Naive thymus-derived CD4-positive, alpha-beta T cell (primary cell): ENCODE measurements around the gene RHPN2. TPM values are rescaled to one million over a fixed set of nuclear protein-coding genes. Genes with fewer than 3 reads are reported as not detected.
A peak's percentile ranks its signal among the peaks of the same experiment; 100 is the strongest.
"Not testable (repeated sequence)": the region's sequence is repeated elsewhere in the genome, so short reads cannot be mapped to it uniquely, and the experiment has no call there.

ENCODE experiments used
- ATAC-seq: fragments of 150-1000 bp; cut with Tn5 transposase; 2 replicates; pipeline ENCODE4 v1.10.0; 2021; ENCODE audit warnings: mild to moderate bottlenecking, moderate library complexity
- CTCF ChIA-PET: fragments of 350-600 bp; sonication (Branson Sonifier 250); formaldehyde crosslinking; loops from one replicate; lab custom pipeline; 2021; ENCODE audit warnings: antibody characterized with exemption; lab: Charles Lee
- POLR2A ChIA-PET: fragments of 350-600 bp; sonication (Branson Sonifier 250); formaldehyde crosslinking; loops from one replicate; lab custom pipeline; 2021; ENCODE audit warnings: antibody characterized with exemption, inconsistent platforms; lab: Charles Lee
- DNase-seq, 9 donors: peaks; one replicate each; pipeline versions ENCODE4 v3.0.0 to v3.0.0-alpha.2; 2020 to 2022; ENCODE audit warnings: mixed read lengths in 1 of 9
- H3K27ac ChIP-seq: one replicate; pipeline ENCODE4 v1.7.0; 2013; ENCODE audit warnings: mild to moderate bottlenecking, low read depth, low read length, moderate library complexity
- H3K27me3 ChIP-seq, 2 donors: one replicate each; pipeline ENCODE4 v1.7.0; 2013; ENCODE audit warnings: low read length in 2 of 2, mild to moderate bottlenecking in 2 of 2, moderate library complexity in 2 of 2; ENCODE audit not compliant: control insufficient read depth in 2 of 2, insufficient read depth in 2 of 2
- H3K36me3 ChIP-seq, 3 experiments: 1 replicate in 2 of 3; 2 replicates in 1 of 3; pipeline ENCODE4 v1.7.0; 2013; ENCODE audit warnings: low read length in 3 of 3, mild to moderate bottlenecking in 3 of 3, moderate library complexity in 1 of 3; ENCODE audit not compliant: insufficient read depth in 3 of 3, control insufficient read depth in 2 of 3
- H3K4me1 ChIP-seq, 2 donors: one replicate each; pipeline ENCODE4 v1.7.0; 2013; ENCODE audit warnings: low read length in 2 of 2, mild to moderate bottlenecking in 2 of 2, moderate library complexity in 1 of 2; ENCODE audit not compliant: control insufficient read depth in 2 of 2, insufficient read depth in 2 of 2
- H3K4me3 ChIP-seq: 2 replicates; pipeline ENCODE4 v1.7.0; 2013; ENCODE audit warnings: mild to moderate bottlenecking, low read length
- H3K9me3 ChIP-seq, 3 experiments: 1 replicate in 2 of 3; 2 replicates in 1 of 3; pipeline ENCODE4 v1.7.0; 2013; ENCODE audit warnings: low read length in 3 of 3; ENCODE audit not compliant: control insufficient read depth in 2 of 3
- H3K27ac Mint-ChIP-seq, 9 donors: one replicate each; pipeline ENCODE4 v1.8.0; 2020 to 2022; ENCODE audit warnings: mixed read lengths in 9 of 9, mild to moderate bottlenecking in 8 of 9, moderate library complexity in 5 of 9, inconsistent platforms in 2 of 9
- H3K27me3 Mint-ChIP-seq, 5 donors: one replicate each; pipeline ENCODE4 v1.8.0; 2021 to 2022; ENCODE audit warnings: mixed read lengths in 5 of 5, mild to moderate bottlenecking in 1 of 5
- H3K36me3 Mint-ChIP-seq, 5 donors: one replicate each; pipeline ENCODE4 v1.8.0; 2020 to 2022; ENCODE audit warnings: mixed read lengths in 5 of 5, mild to moderate bottlenecking in 3 of 5, inconsistent platforms in 1 of 5
- H3K4me1 Mint-ChIP-seq, 7 donors: one replicate each; pipeline ENCODE4 v1.8.0; 2020 to 2022; ENCODE audit warnings: mixed read lengths in 7 of 7, mild to moderate bottlenecking in 3 of 7, inconsistent platforms in 1 of 7
- H3K4me3 Mint-ChIP-seq, 10 donors: one replicate each; pipeline ENCODE4 v1.8.0; 2020 to 2022; ENCODE audit warnings: mild to moderate bottlenecking in 10 of 10, mixed read lengths in 10 of 10, moderate library complexity in 6 of 10, inconsistent platforms in 2 of 10
- H3K9me3 Mint-ChIP-seq, 11 donors: one replicate each; pipeline ENCODE4 v1.8.0; 2020 to 2022; ENCODE audit warnings: mixed read lengths in 11 of 11, mild to moderate bottlenecking in 4 of 11, inconsistent platforms in 1 of 11, moderate library complexity in 1 of 11
- intact Hi-C, 2 donors: fragments of 100-400 bp; cut with micrococcal nuclease; formaldehyde crosslinking; loops; one replicate each; pipeline ENCODE4 v1.15.1; 2023
- polyA plus RNA-seq, 2 donors: library from polyadenylated mRNA; unstranded; fragments of 300-500 nt; fragmentation: Illumina TruSeq; gene quantifications; one replicate each; pipeline ENCODE4 v1.2.3, GENCODE V29; 2021
- total RNA-seq, 6 experiments: library from RNA in 5 of 6; stranded (reverse) in 5 of 6; gene quantifications; 1 replicate in 5 of 6; 2 replicates in 1 of 6; pipeline ENCODE4 v1.2.3 and lab custom pipeline; 2021 to 2026

Gene RHPN2
- total and polyA plus RNA-seq, 7 experiments from 2014 or later, result 0.16 to 2.6 (median 0.34) TPM; not detected in 2

DNA sequence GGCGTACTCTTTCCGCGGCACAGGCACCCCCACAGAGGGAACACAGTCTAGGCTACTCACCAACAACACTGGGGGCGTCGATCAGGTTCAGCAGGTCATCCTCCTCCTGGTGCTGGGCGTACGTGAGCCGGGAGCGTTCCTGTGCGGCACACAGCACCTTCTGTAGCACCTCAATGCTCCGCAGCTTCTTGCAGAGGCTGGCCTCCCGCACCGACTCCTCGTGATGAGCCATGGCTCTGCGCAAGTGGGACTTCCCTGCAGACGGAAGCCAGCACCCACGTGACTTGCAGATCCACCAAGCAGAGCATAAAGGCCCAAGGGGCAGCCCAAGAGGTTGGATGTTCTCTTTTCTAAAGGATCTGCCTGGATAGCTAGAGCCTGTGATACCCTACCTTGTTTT is 68.7 kb downstream of the RHPN2 start:
- H3K27me3 Mint-ChIP-seq, H3K27ac Mint-ChIP-seq: not testable (repeated sequence)

DNA sequence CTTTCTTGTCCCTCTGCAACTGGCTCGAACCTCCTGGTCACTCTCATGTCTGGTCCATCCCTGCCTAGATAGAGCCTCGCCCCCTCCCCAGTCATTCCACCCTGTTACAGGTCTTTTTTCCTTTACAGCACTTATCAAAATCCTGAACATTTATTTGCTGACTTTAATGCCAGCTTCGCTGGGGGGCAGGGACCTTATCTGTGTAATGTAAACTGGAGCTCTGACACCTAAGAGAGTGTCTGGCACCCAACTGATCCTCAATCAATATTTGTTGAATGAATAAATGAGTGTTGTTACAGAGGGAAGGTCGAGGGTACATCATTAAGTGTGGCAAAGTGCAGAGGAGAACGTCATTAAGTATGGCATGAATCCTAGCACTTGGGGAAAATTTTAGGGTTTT is 76.0 kb downstream of the RHPN2 start:
- H3K9me3 Mint-ChIP-seq, result no peaks in the 10 kb centered on the region
- Histone ChIP-seq H3K27me3 (no peaks in the 10 kb centered on the region), H3K4me3 (no peak overlapping the region), H3K9me3 (no peaks in the 10 kb centered on the region), H3K4me1 (no peaks in the 10 kb centered on the region), H3K27ac (no peak overlapping the region), H3K36me3 (no peaks in the 10 kb centered on the region)
- ATAC-seq (no peak), DNase-seq (no peak)
- intact Hi-C loops, result no loop called here
- ChIA-PET POLR2A (no interaction called here), CTCF (interaction anchor here (1.0 kb wide), 1 partner anchor 13 kb away, joined by 3 read pairs; no protein-coding TSS in a partner anchor)
- H3K4me3 Mint-ChIP-seq, result no peak overlapping the region
- peaks cover 5 to 9% (median 7%) of the 10 kb centered on the region in 7 donors for H3K4me1 Mint-ChIP-seq
- no peaks in the 10 kb centered on the region for H3K27me3 Mint-ChIP-seq
- H3K27ac Mint-ChIP-seq, result no peak overlapping the region
- peaks cover 0 to 6% (median 0%) of the 10 kb centered on the region in 5 donors for H3K36me3 Mint-ChIP-seq

More for the DNA sequence above, 68.7 kb downstream of the RHPN2 start:
- H3K4me3 Mint-ChIP-seq, DNase-seq, CTCF ChIA-PET, H3K27me3 ChIP-seq, H3K9me3 ChIP-seq, POLR2A ChIA-PET, H3K4me3 ChIP-seq, H3K36me3 Mint-ChIP-seq, H3K27ac ChIP-seq, H3K36me3 ChIP-seq, H3K9me3 Mint-ChIP-seq, H3K4me1 ChIP-seq, ATAC-seq, intact Hi-C loops: not testable (repeated sequence)
- H3K4me1 Mint-ChIP-seq, result peaks cover 15 to 27% (median 23%) of the 10 kb centered on the region in 7 donors

DNA sequence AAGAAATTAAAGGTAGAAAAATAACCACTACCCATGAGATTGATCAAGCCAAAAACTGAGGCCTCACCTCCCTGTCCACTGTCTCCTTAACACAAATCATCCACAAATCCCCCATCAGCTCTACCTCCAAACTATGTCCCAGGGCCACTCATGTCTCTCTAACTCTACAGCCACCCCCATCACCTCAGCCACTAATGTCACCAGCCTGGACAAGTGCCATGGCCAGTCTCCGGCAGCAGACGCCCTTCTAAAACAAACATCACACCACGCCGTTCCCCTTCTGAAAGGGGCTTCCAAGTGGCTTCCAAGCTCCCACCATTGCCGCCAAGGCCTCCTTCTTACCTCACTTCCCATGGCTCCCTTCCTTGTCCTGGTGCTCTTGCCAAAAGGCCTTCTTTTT is 76.4 kb downstream of the RHPN2 start:
- not testable (repeated sequence) for H3K27me3 Mint-ChIP-seq

DNA sequence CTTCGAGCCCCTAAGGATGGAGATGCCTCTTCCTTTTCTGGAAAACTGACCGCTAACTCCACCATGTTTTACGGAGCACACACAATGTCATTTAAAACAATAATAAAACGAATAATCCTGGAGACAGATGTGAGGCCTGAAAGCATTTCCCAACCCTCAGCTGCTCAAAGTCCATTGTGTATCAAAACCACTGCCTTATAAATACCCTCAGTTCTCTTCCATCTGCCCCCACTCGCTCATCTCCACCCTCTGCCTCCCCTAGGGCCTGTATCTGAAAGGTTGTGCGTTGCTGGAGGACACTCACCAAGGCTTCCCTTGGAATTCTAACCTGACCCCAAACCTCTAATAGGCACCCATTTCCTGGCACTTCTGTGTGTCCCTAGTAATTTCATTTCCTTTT is 82.2 kb downstream of the RHPN2 start:
- H3K36me3 ChIP-seq, H3K4me1 ChIP-seq, H3K9me3 Mint-ChIP-seq, intact Hi-C loops, POLR2A ChIA-PET, H3K4me1 Mint-ChIP-seq, DNase-seq, H3K27ac ChIP-seq, H3K27me3 Mint-ChIP-seq, H3K9me3 ChIP-seq, H3K4me3 ChIP-seq, ATAC-seq, H3K27ac Mint-ChIP-seq, H3K27me3 ChIP-seq, CTCF ChIA-PET, H3K36me3 Mint-ChIP-seq, H3K4me3 Mint-ChIP-seq: not testable (repeated sequence)

More for the DNA sequence above, 76.4 kb downstream of the RHPN2 start:
- DNase-seq, POLR2A ChIA-PET, H3K4me3 ChIP-seq, H3K4me3 Mint-ChIP-seq, H3K36me3 ChIP-seq, H3K27ac ChIP-seq, H3K4me1 Mint-ChIP-seq, H3K27me3 ChIP-seq, H3K9me3 Mint-ChIP-seq, ATAC-seq, H3K9me3 ChIP-seq, H3K4me1 ChIP-seq, H3K36me3 Mint-ChIP-seq, intact Hi-C loops: not testable (repeated sequence)
- peak overlapping the region in 1 of 9 donors; percentile 30 for H3K27ac Mint-ChIP-seq
- CTCF ChIA-PET, result interaction anchor here (1.0 kb wide), 1 partner anchor 13 kb away, joined by 3 read pairs; no protein-coding TSS in a partner anchor

DNA sequence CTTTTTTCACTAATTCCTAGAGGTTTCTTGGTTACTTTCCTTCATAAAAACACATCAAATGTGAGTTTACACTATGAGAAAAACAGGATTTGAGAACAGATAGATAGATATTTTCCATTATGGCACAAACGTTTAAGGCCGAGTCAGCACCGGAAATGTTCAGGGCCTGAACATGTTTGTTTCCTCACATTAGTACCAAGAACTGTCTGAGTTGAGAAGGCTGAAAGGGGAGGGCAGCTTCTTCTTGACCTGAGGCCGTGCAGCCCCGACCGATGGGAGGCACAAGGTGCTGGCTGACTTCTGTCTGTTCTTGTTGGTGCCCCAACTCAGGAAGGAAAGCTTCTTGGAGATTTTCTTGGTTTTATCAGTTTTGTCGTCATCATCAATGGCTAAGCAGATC is 84.9 kb downstream of the RHPN2 start:
- H3K4me1 ChIP-seq, ATAC-seq, H3K27me3 Mint-ChIP-seq, H3K9me3 Mint-ChIP-seq, H3K4me1 Mint-ChIP-seq, H3K27ac Mint-ChIP-seq, H3K9me3 ChIP-seq, H3K36me3 Mint-ChIP-seq, H3K4me3 Mint-ChIP-seq, H3K27ac ChIP-seq, CTCF ChIA-PET, H3K27me3 ChIP-seq, POLR2A ChIA-PET, H3K36me3 ChIP-seq, DNase-seq, H3K4me3 ChIP-seq: not testable (repeated sequence)
- intact Hi-C loops, result loop anchor here in 1 of 2 donors (10.0 kb wide), 1 partner anchor 185 kb away; no protein-coding TSS in a partner anchor

DNA sequence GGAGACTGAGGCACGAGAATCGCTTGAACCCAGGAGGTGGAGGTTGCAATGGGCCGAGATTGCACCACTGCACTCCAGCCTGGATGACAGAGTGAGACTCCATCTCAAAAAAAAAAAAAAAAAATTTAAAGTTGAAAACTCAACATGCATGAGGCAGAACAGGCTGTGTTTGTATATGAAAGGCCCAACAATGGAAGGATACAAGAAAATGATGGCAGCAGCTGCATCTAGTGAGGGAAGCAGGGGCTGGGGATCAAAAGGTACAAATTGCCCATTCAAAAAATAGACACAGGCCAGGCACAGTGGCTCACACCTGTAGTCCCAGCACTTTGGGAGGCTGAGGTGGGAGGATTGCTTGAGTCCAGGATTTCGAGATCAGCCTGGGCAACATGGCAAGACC is 86.9 kb downstream of the RHPN2 start:
- H3K27ac ChIP-seq, H3K4me3 ChIP-seq, H3K27me3 Mint-ChIP-seq, H3K27ac Mint-ChIP-seq, H3K27me3 ChIP-seq, H3K36me3 Mint-ChIP-seq, H3K9me3 ChIP-seq, H3K9me3 Mint-ChIP-seq, POLR2A ChIA-PET, CTCF ChIA-PET, DNase-seq, H3K4me3 Mint-ChIP-seq, H3K4me1 Mint-ChIP-seq, H3K36me3 ChIP-seq, H3K4me1 ChIP-seq, ATAC-seq: not testable (repeated sequence)
- intact Hi-C loops, result loop anchor here in 1 of 2 donors (10.0 kb wide), 1 partner anchor 183 kb away; no protein-coding TSS in a partner anchor

DNA sequence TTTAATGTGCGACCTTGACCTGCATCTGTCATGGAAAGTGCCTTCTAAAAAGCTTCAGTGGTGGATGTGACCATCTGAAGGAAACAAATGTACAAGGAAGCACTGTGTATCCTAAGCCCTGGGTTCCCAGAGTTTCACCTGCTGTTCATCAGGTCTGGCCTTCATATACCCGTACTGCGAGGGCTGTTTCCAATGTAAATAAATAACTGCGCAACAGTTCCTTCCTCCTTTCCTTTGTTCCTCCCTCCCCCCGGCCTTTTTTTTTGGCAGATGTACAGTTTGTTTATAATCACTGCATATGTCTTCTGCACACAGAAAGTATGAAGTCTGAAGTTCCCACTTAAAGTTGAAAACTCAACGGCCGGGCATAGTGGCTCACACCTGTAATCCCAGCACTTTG is 87.4 kb downstream of the RHPN2 start:
- Mint-ChIP-seq H3K27ac (no peak overlapping the region), H3K9me3 (no peaks in the 10 kb centered on the region), H3K27me3 (no peaks in the 10 kb centered on the region), H3K4me3 (no peak overlapping the region), H3K4me1 (peaks cover 0 to 10% (median 2%) of the 10 kb centered on the region in 7 donors), H3K36me3 (peaks cover 0 to 7% (median 0%) of the 10 kb centered on the region in 5 donors)
- CTCF ChIA-PET, result no interaction called here
- Histone ChIP-seq H3K4me1 (no peaks in the 10 kb centered on the region), H3K36me3 (no peaks in the 10 kb centered on the region), H3K27me3 (no peaks in the 10 kb centered on the region), H3K4me3 (no peak overlapping the region), H3K27ac (no peak overlapping the region), H3K9me3 (no peaks in the 10 kb centered on the region)
- intact Hi-C loops, result loop anchor here in 1 of 2 donors (10.0 kb wide), 1 partner anchor 182 kb away; no protein-coding TSS in a partner anchor
- POLR2A ChIA-PET, result no interaction called here
- no peak for DNase-seq
- no peak for ATAC-seq
